ENCODE data around the gene TNS1.

- no peak for TF ChIP-seq EZH2 (IDR thresholded peaks at IDR 0.05)
- no peak for TF ChIP-seq POLR2AphosphoS5 (IDR thresholded peaks at IDR 0.05; ENCODE audit: borderline replicate concordance, low read depth, low read length)
- TF ChIP-seq FOXP2 (optimal IDR thresholded peaks at IDR 0.05; ENCODE audit: control extremely low read depth, extremely low read length, insufficient read depth), result no peak
Observed at GRCh38 chr2:217941886-217942728, 60.7 kb downstream of the TNS1 start.

All from SK-N-MC (cell line).